ENCODE results near the gene PARD3B. TPM values are rescaled to one million over a fixed set of nuclear protein-coding genes. Genes with fewer than 3 reads are reported as not detected.

PARD3B gene
- total RNA-seq, 1 experiment from 2014 or later = 6.4 TPM

- Histone ChIP-seq H3K4ac (ENCODE audit: low read depth, low read length) (no peak overlapping the region), H2BK5ac (ENCODE audit: insufficient read length, low read length) (no peak overlapping the region), H4K91ac (ENCODE audit: insufficient read length, low read depth, low read length) (no peak overlapping the region), H3K79me2 (ENCODE audit: insufficient read depth, low read length) (no peaks in the 10 kb centered on the region), H2BK12ac (ENCODE audit: insufficient read length, low read depth, low read length) (no peak overlapping the region), H4K5ac (ENCODE audit: insufficient read length, low read depth, low read length) (no peak overlapping the region), H3K9me3 (ENCODE audit: control insufficient read depth, low read depth, low read length) (no peaks in the 10 kb centered on the region), H4K8ac (replicated peaks; ENCODE audit: insufficient read length, low read depth, low read length) (no peak overlapping the region), H3K14ac (ENCODE audit: insufficient read depth, low read length) (no peak overlapping the region), H3K79me1 (ENCODE audit: insufficient read depth, low read depth, low read length, poor library complexity, severe bottlenecking) (no peaks in the 10 kb centered on the region), H3K27ac (ENCODE audit: insufficient read length, low read depth, low read length) (no peak overlapping the region), H3K4me2 (ENCODE audit: insufficient read depth, insufficient read length, low read length) (no peak overlapping the region), H3K23ac (ENCODE audit: insufficient read length, low read depth, low read length) (no peak overlapping the region), H3K4me1 (ENCODE audit: insufficient read depth, low read length) (no peaks in the 10 kb centered on the region), H3K56ac (ENCODE audit: insufficient read length, low read depth, low read length) (no peak overlapping the region), H2BK15ac (ENCODE audit: low read depth, low read length) (no peak overlapping the region), H2BK20ac (ENCODE audit: low read depth, low read length, poor library complexity, severe bottlenecking) (no peak overlapping the region), H3T11ph (ENCODE audit: low read length) (no peak overlapping the region), H2AFZ (ENCODE audit: low read length) (no peak overlapping the region), H3K9ac (ENCODE audit: extremely low read depth, insufficient read length, low read length) (no peak overlapping the region), H3K27me3 (ENCODE audit: insufficient read depth, low read length) (no peaks in the 10 kb centered on the region), H3K18ac (ENCODE audit: insufficient read length, low read depth, low read length) (no peak overlapping the region), H3K23me2 (ENCODE audit: insufficient read length, low read depth, low read length, poor library complexity, severe bottlenecking) (no peaks in the 10 kb centered on the region), H2AK5ac (ENCODE audit: insufficient read length, low read length) (no peak overlapping the region), H4K20me1 (ENCODE audit: control insufficient read depth, insufficient read depth, insufficient read length) (no peaks in the 10 kb centered on the region), H2BK120ac (ENCODE audit: low read depth, low read length, poor library complexity, severe bottlenecking) (no peak overlapping the region)
- Mint-ChIP-seq H3K4me1 (peaks cover 0 to 3% of the 10 kb centered on the region in 2 experiments; a peak in 1 of 4 replicates), H3K9me3 (no peaks in the 10 kb centered on the region; a peak in 1 of 5 replicates), H3K4me3 (no peak overlapping the region), H3K36me3 (ENCODE audit: insufficient read depth in 1 of 3, low read depth in 3 of 3) (peaks cover 0 to 2% (median 0%) of the 10 kb centered on the region in 3 experiments; a peak in 1 of 7 replicates), H3K27ac (no peak overlapping the region), H3K27me3 (ENCODE audit: low read depth) (0 out of 2 replicates have a peak, but pooled peaks cover 1% of the 10 kb centered on the region)
- TF ChIP-seq CTCF (conservative IDR thresholded peaks at IDR 0.05) = no peak
- WGBS (ENCODE audit: extremely low coverage, insufficient read length, low lambda C conversion rate) = no CpG with 5 or more reads among the region's 5 CpGs
- DNase-seq = no peak
These were observed 1023.3 kb downstream of the PARD3B start for GRCh38 chr2:205568620-205569019.

Data from H9 (cell line).